IPS DF 6.9 (cell line): Measurements from ENCODE around the gene PLA2G15.

Experiments
- DNase-seq: peaks from one replicate; pipeline ENCODE4 v3.0.0-alpha.2; 2013; ENCODE audit warnings: low read depth, low spot score
- H3K27ac ChIP-seq: one replicate; pipeline ENCODE4 v1.5.1; 2013; ENCODE audit warnings: low read length, control low read depth
- H3K27me3 ChIP-seq: 2 replicates; pipeline ENCODE4 v1.6.1; 2013; ENCODE audit warnings: mild to moderate bottlenecking, low read length; ENCODE audit not compliant: control insufficient read depth, insufficient read depth
- H3K36me3 ChIP-seq: 2 replicates; pipeline ENCODE4 v1.6.1; 2013; ENCODE audit warnings: low read length; ENCODE audit not compliant: control insufficient read depth, insufficient read depth
- H3K4me1 ChIP-seq: 2 replicates; pipeline ENCODE4 v1.6.1; 2013; ENCODE audit warnings: low read length; ENCODE audit not compliant: control insufficient read depth, insufficient read depth
- H3K4me3 ChIP-seq: 2 replicates; pipeline ENCODE4 v1.5.1; 2013; ENCODE audit warnings: mild to moderate bottlenecking, low read length
- H3K9me3 ChIP-seq: 2 replicates; pipeline ENCODE4 v1.6.1; 2013; ENCODE audit warnings: low read length, inconsistent platforms; ENCODE audit not compliant: control insufficient read depth, insufficient read depth
- whole genome bisulfite sequencing: extraction: QIAGEN DNeasy Blood & Tissue Kit; methylation state at CpG from one replicate; pipeline ENCODE4 v1.1.7; 2013; ENCODE audit warnings: mixed read lengths, missing lambda C conversion rate; ENCODE audit not compliant: insufficient read length, insufficient coverage; 5-methylcytosine and 5-hydroxymethylcytosine counted together

The PLA2G15 gene

GRCh38 chr16:68298907-68299561 is 53.9 kb downstream of the PLA2G15 start:
- no peaks in the 10 kb centered on the region for H3K9me3 ChIP-seq
- no CpG with 5 or more reads among the region's 5 CpGs for WGBS
- DNase-seq: no peak
- H3K27me3 ChIP-seq: no peaks in the 10 kb centered on the region
- H3K36me3 ChIP-seq: peaks cover 40% of the 10 kb centered on the region
- H3K27ac ChIP-seq: no peak overlapping the region
- H3K4me3 ChIP-seq: no peak overlapping the region
- H3K4me1 ChIP-seq: no peaks in the 10 kb centered on the region

DNA sequence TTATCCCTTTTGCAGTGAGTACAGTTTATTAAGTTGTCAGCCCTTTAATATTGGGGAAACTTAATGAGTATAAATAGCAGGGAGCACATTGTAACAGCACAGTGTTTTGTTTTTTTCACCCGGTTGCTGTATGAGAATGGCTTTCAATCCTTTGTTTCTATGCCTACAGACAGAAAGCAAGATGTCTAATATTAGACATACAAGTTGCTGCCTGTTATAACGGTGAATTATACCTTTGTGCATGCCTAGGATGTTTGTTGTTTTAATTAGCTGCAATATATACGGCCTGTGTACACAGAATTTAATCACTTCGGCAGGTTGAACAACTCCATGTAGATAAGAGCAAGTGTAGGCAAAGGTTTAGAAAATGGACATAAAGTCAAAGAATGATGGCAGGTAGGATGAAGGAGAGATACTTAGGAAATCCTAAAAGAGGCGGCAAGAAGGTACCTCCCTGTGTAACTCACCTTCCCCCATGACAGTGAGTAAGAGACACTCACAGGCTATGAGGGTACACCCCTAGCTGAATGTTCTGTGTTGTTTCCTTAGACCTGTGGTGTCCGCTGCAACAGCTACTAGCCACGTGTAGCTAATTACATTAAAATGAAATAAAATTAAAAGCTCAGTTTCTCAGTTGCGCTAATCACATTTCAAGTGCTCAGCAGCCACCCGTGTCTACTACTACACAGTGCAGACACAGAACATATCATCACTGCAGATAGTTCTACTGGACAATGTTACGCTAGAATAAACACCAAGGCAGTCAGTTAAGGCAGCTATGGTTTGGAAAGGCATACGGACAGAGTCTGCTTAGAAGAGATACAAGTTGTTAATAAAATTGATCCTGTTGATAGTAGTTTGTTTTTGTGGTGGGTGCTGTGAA is 54.6 kb downstream of the PLA2G15 start:
- no peaks in the 10 kb centered on the region for H3K27me3 ChIP-seq
- no peaks in the 10 kb centered on the region for H3K9me3 ChIP-seq
- H3K36me3 ChIP-seq: peaks cover 40% of the 10 kb centered on the region
- no peak overlapping the region for H3K4me3 ChIP-seq
- H3K4me1 ChIP-seq: no peaks in the 10 kb centered on the region
- no peak overlapping the region for H3K27ac ChIP-seq
- WGBS: no CpG with 5 or more reads among the region's 11 CpGs
- no peak for DNase-seq

DNA sequence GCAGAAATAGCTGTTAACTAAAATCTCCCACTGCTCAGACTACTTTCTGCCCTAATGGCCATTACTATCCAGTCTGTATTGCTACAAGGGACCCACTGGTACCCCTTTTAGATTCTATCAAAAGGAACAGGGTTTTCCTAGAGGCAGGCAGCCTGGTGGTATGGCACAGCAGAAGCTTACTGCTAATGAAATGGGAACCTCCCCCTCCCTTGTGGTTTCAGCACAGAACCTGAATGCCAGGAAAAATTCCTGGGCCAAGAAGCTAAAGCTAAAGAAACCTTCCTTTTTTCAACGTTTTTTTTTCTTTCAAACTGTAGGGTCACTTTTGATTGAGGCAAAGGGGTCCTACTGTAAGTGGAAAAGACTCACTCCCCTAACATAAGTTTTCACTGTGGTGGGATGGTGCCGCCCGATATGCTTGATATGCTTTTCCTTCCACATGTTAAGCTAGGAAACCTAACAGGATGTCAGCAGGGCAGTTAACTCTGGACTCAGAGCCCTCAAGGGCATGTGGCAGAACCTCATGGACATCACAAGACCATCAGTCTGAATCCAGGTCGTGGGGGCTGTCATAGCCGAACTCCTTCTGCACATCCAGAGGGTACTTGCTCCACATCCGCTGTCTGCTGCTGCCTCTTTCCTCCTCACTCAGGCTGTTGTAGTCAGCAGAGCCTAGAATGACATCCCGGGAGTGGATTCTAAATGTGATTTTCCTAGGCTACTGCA is 55.7 kb downstream of the PLA2G15 start:
- Histone ChIP-seq H3K36me3 (peaks cover 40% of the 10 kb centered on the region), H3K9me3 (no peaks in the 10 kb centered on the region)

DNA sequence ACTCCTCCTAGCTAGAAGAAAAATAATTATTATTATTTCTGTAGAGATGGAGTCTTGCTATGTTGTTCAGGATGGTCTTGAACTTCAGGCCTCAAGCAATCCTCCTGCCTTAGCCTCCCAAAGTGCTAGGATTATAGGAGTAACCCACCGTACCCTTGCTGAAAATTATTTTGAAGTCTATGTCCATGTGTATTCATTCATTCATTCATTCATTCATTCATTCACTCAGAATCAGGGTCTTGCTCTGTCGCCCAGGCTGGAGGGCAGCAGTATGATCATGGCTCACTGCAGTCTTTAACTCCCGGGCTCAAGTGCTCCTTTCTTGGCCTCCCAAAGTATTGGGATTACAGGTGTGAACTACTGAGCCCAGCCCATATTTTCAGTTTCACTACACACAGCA is 61.5 kb downstream of the PLA2G15 start:
- no peaks in the 10 kb centered on the region for H3K27me3 ChIP-seq
- no CpG with 5 or more reads among the region's 3 CpGs for WGBS
- peaks cover 11% of the 10 kb centered on the region; the same call in 1 of the 2 replicates for H3K36me3 ChIP-seq
- no peak overlapping the region for H3K27ac ChIP-seq
- no peaks in the 10 kb centered on the region for H3K4me1 ChIP-seq
- no peaks in the 10 kb centered on the region for H3K9me3 ChIP-seq
- no peak overlapping the region for H3K4me3 ChIP-seq
- no peak for DNase-seq

More for the DNA sequence above, 55.7 kb downstream of the PLA2G15 start:
- Histone ChIP-seq H3K4me1 (no peaks in the 10 kb centered on the region), H3K27ac (no peak overlapping the region), H3K27me3 (no peaks in the 10 kb centered on the region), H3K4me3 (no peak overlapping the region)
- no CpG with 5 or more reads among the region's 7 CpGs for whole genome bisulfite sequencing
- no peak for DNase-seq

- H3K36me3 ChIP-seq: 0 out of 2 replicates have a peak, but pooled peaks cover 2% of the 10 kb centered on the region
- no peak overlapping the region for H3K27ac ChIP-seq
- H3K4me1 ChIP-seq: no peaks in the 10 kb centered on the region
- no CpG with 5 or more reads among the region's 6 CpGs for WGBS
- no peak for DNase-seq
- H3K4me3 ChIP-seq: peak overlapping the region; percentile 50
- no peaks in the 10 kb centered on the region for H3K9me3 ChIP-seq
- H3K27me3 ChIP-seq: no peaks in the 10 kb centered on the region
These were observed 64.6 kb downstream of the PLA2G15 start for GRCh38 chr16:68309799-68310198.

DNA sequence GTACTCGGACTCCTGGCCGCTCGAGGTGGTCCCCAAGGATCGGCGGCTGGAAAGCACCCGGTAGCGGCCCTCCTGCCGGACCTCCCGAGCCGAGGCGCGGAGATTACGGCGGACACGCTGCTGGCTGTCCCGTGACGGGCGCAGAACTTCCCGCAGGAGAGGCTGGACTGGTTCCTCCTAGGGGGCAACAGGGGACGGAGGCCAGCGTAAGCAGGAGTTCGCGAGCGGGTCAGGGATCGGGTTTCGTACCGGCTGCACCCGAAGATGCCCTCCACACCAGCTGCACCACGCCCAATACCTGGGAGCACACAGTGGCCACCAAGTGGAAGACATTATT is 65.2 kb downstream of the PLA2G15 start:
- Histone ChIP-seq H3K36me3 (0 out of 2 replicates have a peak, but pooled peaks cover 2% of the 10 kb centered on the region), H3K4me3 (peak overlapping the region; percentile 50), H3K27me3 (no peaks in the 10 kb centered on the region), H3K9me3 (no peaks in the 10 kb centered on the region), H3K27ac (no peak overlapping the region), H3K4me1 (no peaks in the 10 kb centered on the region)
- DNase-seq: no peak
- WGBS: no CpG with 5 or more reads among the region's 29 CpGs
